Smooth muscle cell (in vitro differentiated cells): ENCODE data around the gene PBX1. TPM values are rescaled to one million over a fixed set of nuclear protein-coding genes. Genes with fewer than 3 reads are reported as not detected.

ENCODE experiments used
- DNase-seq: peaks from one replicate; lab custom pipeline; 2025; ENCODE audit not compliant: unreplicated experiment; lab: John Stamatoyannopoulos, UW
- H2AFZ ChIP-seq: fragments of 200-600 bp; sonication (generic); 2 replicates; pipeline ENCODE4 v1.6.0; 2016; ENCODE audit warnings: antibody characterized with exemption, low read depth, mild to moderate bottlenecking
- H3F3A ChIP-seq: fragments of 200-600 bp; sonication (generic); 2 replicates; pipeline ENCODE4 v1.6.0; 2017; ENCODE audit warnings: antibody characterized with exemption, low read depth
- H3K27ac ChIP-seq: fragments of 200-600 bp; sonication (generic); 2 replicates; pipeline ENCODE4 v1.5.1; 2016; ENCODE audit warnings: low read depth, mild to moderate bottlenecking
- H3K27me3 ChIP-seq: fragments of 200-600 bp; sonication (generic); 2 replicates; pipeline ENCODE4 v1.6.1; 2016; ENCODE audit warnings: low read depth, mild to moderate bottlenecking
- H3K36me3 ChIP-seq: fragments of 200-600 bp; sonication (generic); 2 replicates; pipeline ENCODE4 v1.5.1; 2016; ENCODE audit warnings: low read depth
- H3K4me1 ChIP-seq: fragments of 200-600 bp; sonication (generic); 2 replicates; pipeline ENCODE4 v1.5.1; 2016; ENCODE audit warnings: low read depth
- H3K4me2 ChIP-seq: fragments of 200-600 bp; sonication (generic); 2 replicates; pipeline ENCODE4 v1.6.0; 2016; ENCODE audit warnings: mild to moderate bottlenecking
- H3K4me3 ChIP-seq: fragments of 200-600 bp; sonication (generic); 2 replicates; pipeline ENCODE4 v1.5.1; 2016; ENCODE audit warnings: mild to moderate bottlenecking
- H3K79me2 ChIP-seq: fragments of 200-600 bp; sonication (generic); 2 replicates; pipeline ENCODE4 v1.6.0; 2016; ENCODE audit warnings: low read depth, mild to moderate bottlenecking
- H3K9ac ChIP-seq: fragments of 200-600 bp; sonication (generic); 2 replicates; pipeline ENCODE4 v1.6.0; 2016; ENCODE audit warnings: low read depth
- H3K9me3 ChIP-seq: fragments of 200-600 bp; sonication (generic); replicated peaks from 2 replicates; pipeline ENCODE4 v1.5.1; 2016; ENCODE audit warnings: low read depth
- H4K20me1 ChIP-seq: fragments of 200-600 bp; sonication (generic); 2 replicates; pipeline ENCODE4 v1.6.0; 2016; ENCODE audit warnings: low read depth
- CTCF ChIP-seq: fragments of 200-600 bp; sonication (generic); IDR thresholded peaks from 2 replicates; pipeline ENCODE4 v1.5.1; 2017; ENCODE audit warnings: borderline replicate concordance, mild to moderate bottlenecking, antibody characterized with exemption; ENCODE audit not compliant: insufficient read depth, poor library complexity, severe bottlenecking
- WGBS: methylation state at CpG from one replicate; pipeline ENCODE4 v1.1.7; 2016; ENCODE audit warnings: low lambda C conversion rate; 5-methylcytosine and 5-hydroxymethylcytosine counted together
- polyA plus RNA-seq: library from polyadenylated mRNA; unstranded; fragments of >200 nt; fragmentation: Nextera tagmentation; extraction: Ambion mirVana; gene quantifications from 2 replicates; pipeline ENCODE4 v1.2.1, GENCODE V29; 2016
- total RNA-seq: library from RNA; depleted of rRNA; stranded (reverse); fragments of >200 nt; gene quantifications from 2 replicates; pipeline ENCODE4 v1.2.3, GENCODE V29; 2014

Gene PBX1
- total and polyA plus RNA-seq, 2 experiments from 2014 or later: 8.1 to 70.8 TPM

- Histone ChIP-seq H2AFZ (no peak overlapping the region), H4K20me1 (no peaks in the 10 kb centered on the region), H3K4me3 (no peak overlapping the region), H3K79me2 (peaks cover 43% of the 10 kb centered on the region), H3K9ac (no peak overlapping the region), H3K27ac (no peak overlapping the region), H3F3A (peaks cover 2% of the 10 kb centered on the region), H3K36me3 (no peaks in the 10 kb centered on the region), H3K27me3 (no peaks in the 10 kb centered on the region), H3K4me1 (no peaks in the 10 kb centered on the region), H3K9me3 (no peaks in the 10 kb centered on the region), H3K4me2 (no peak overlapping the region)
- no peak for DNase-seq
- no peak for TF ChIP-seq CTCF
- 80% methylated on average over 4 of the region's 4 CpGs for WGBS
Observed at GRCh38 chr1:164755690-164756089, 196.7 kb downstream of the PBX1 start.

DNA sequence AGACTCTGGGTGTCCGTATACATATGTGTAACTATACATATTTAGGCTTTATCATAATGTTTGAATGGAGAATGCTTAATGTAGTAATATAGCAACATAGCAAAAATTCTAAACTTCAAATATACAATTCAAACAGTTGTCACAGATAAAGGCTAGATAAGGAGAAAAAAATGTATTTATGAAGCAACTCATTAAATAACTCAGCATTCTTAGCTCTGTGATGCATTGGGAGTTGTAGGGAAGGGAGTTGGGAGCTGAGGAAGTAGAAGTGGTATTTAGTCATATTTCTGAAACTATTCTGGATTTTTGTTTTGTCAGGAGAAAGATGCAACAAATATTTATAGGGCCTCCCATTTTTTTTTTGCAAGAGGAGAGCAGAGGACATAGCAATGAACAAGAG is 197.8 kb downstream of the PBX1 start:
- H3K4me2 ChIP-seq: no peak overlapping the region
- no peak for TF ChIP-seq CTCF
- H4K20me1 ChIP-seq: no peaks in the 10 kb centered on the region
- no peaks in the 10 kb centered on the region for H3K9me3 ChIP-seq
- H3F3A ChIP-seq: no peaks in the 10 kb centered on the region
- H3K4me1 ChIP-seq: no peaks in the 10 kb centered on the region
- no peak overlapping the region for H2AFZ ChIP-seq
- H3K27me3 ChIP-seq: no peaks in the 10 kb centered on the region
- no peak overlapping the region for H3K9ac ChIP-seq
- no peaks in the 10 kb centered on the region for H3K36me3 ChIP-seq
- WGBS: 77% methylated on average over 1 of the region's 1 CpG
- H3K79me2 ChIP-seq: peaks cover 49% of the 10 kb centered on the region
- no peak for DNase-seq
- no peak overlapping the region for H3K4me3 ChIP-seq
- H3K27ac ChIP-seq: no peak overlapping the region

DNA sequence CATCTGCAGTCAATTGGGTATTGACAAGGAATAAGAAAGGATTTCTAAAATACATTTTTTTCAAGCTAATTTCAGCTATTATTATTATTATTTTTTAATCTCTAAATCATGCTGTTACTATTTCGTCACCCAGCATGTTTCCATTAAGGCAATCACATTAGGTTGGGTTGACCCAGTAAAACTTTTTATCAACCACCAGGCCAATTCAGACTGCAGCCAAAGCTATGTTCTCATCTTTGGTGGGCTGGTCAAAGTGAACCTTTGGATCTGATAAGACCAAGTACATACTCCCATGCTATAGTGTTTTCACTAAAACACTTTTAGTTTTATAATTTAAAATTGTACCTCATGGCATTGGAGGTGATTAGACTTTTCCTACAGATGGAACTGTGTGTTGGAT is 198.6 kb downstream of the PBX1 start:
- Histone ChIP-seq H3K27me3 (no peaks in the 10 kb centered on the region), H3K4me2 (no peak overlapping the region), H3K27ac (no peak overlapping the region), H3K36me3 (no peaks in the 10 kb centered on the region), H3K9ac (no peak overlapping the region), H3K4me1 (no peaks in the 10 kb centered on the region), H2AFZ (no peak overlapping the region), H3K9me3 (no peaks in the 10 kb centered on the region), H3F3A (no peaks in the 10 kb centered on the region), H3K4me3 (no peak overlapping the region), H3K79me2 (peaks cover 52% of the 10 kb centered on the region), H4K20me1 (no peaks in the 10 kb centered on the region)
- 88% methylated on average over 1 of the region's 1 CpG for WGBS
- DNase-seq: no peak
- TF ChIP-seq CTCF: no peak

DNA sequence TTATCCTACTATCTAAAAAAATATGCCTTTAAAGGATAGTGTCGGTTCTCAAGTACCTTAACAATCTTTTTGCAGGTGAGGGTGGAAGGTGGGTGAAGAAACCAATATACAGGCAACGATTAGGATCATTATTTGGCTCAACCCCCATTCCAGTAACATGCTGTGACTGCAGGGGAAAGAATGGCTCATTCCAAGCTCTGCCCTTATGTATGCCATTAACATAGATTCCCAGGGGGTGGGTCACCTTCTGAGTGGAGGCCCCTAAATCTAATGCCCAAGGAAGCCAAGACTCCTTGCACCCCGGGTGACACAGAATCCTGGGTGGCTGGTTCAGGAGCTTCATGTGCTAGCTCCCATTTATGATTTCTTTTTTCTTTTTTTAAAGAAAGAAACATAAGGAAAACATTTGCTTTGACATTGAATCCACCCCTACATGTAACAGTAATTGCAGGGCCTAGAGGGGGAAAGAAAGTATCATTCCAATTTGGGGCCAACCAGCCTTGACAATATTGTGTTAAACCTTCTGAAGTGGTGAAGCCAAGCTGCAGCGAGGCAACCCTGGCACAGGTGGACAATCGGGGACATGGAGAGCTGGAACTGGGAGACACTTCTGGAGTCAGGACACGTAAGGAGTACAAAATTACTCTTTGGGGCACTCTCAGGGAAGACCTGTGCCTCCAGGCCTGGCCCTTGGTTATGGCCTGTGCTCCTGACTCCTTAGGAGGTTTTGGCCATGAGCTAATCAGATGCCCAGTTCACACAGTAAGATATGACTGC is 200.3 kb downstream of the PBX1 start:
- Histone ChIP-seq H3K9me3 (no peaks in the 10 kb centered on the region), H3K9ac (no peak overlapping the region), H3K4me3 (no peak overlapping the region), H3K27me3 (no peaks in the 10 kb centered on the region), H3K36me3 (no peaks in the 10 kb centered on the region), H2AFZ (no peak overlapping the region), H4K20me1 (no peaks in the 10 kb centered on the region), H3K27ac (no peak overlapping the region), H3K79me2 (peaks cover 56% of the 10 kb centered on the region), H3K4me2 (no peak overlapping the region), H3F3A (peaks cover 7% of the 10 kb centered on the region), H3K4me1 (peaks cover 3% of the 10 kb centered on the region)
- 92% methylated on average over 6 of the region's 6 CpGs for WGBS
- no peak for TF ChIP-seq CTCF
- no peak for DNase-seq
